ENCODE results near the gene CCND1.

DNA sequence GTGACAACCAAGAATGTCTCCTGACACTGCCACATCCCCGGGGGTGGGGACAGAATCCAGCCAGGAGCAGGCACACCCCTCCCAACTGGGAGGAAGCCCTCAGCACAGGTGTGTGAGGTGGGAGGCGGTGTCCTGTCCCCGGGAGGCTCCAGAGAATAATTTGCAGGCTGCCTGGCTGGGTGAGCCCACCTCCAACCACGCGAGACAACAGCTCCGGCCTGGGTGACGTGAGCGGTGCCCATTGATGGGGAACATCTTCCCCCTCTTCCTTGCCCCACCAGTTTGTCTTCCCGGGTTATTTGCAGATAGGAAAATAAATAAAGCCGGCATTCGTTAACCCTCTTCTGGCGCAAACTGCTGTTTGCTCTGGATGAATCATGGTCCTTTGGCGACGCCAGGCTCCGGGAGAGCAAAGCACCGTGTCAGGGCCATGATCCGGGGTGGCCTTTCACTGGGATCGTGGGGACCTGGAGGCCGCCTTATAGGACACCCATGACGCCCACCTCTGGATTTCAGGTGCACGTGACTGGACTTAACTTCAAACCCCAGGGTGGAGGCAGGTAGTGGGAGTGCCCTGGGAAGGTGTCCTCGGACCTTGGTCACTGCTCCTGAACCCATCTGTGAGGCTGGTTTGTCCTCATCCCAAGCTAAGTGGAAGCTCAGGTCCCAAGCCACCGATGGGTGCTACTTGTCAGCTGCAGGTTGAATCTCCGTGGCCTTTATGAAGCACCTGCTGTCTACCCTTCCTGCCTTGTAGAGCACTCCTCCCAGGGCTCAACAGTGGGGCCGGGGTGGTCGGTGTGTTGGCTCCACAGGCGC, 13.9 kb downstream of the CCND1 start:
- TF ChIP-seq, protein P1, sequence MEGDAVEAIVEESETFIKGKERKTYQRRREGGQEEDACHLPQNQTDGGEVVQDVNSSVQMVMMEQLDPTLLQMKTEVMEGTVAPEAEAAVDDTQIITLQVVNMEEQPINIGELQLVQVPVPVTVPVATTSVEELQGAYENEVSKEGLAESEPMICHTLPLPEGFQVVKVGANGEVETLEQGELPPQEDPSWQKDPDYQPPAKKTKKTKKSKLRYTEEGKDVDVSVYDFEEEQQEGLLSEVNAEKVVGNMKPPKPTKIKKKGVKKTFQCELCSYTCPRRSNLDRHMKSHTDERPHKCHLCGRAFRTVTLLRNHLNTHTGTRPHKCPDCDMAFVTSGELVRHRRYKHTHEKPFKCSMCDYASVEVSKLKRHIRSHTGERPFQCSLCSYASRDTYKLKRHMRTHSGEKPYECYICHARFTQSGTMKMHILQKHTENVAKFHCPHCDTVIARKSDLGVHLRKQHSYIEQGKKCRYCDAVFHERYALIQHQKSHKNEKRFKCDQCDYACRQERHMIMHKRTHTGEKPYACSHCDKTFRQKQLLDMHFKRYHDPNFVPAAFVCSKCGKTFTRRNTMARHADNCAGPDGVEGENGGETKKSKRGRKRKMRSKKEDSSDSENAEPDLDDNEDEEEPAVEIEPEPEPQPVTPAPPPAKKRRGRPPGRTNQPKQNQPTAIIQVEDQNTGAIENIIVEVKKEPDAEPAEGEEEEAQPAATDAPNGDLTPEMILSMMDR (IDR thresholded peaks at IDR 0.05; ENCODE audit: low read depth, low read length, poor library complexity, severe bottlenecking): no peak
- TF ChIP-seq EZH2phosphoT487 (IDR thresholded peaks at IDR 0.05; ENCODE audit: borderline replicate concordance, low read length): no peak

All from DOHH2 (cell line).